Bronchial epithelial cell (primary cell): ENCODE measurements around the gene AMPH. TPM values are rescaled to one million over a fixed set of nuclear protein-coding genes. Genes with fewer than 3 reads are reported as not detected.

ENCODE experiments used
- DNase-seq: peaks from one replicate; pipeline ENCODE4 v3.0.0-alpha.2; 2010; ENCODE audit warnings: low read depth
- FAIRE-seq: peaks from 2 replicates; lab custom pipeline; 2011; peaks lifted over from hg19 to GRCh38; lab: Jason Lieb, UNC
- H3K27me3 ChIP-seq: 2 replicates; pipeline ENCODE4 v1.5.1; 2011; ENCODE audit warnings: low read length; ENCODE audit not compliant: control insufficient read depth, insufficient read depth
- H3K36me3 ChIP-seq: 2 replicates; pipeline ENCODE4 v1.5.1; 2011; ENCODE audit warnings: low read length; ENCODE audit not compliant: control insufficient read depth, insufficient read depth
- H3K4me3 ChIP-seq: 2 replicates; pipeline ENCODE4 v1.5.1; 2011; ENCODE audit warnings: mild to moderate bottlenecking, low read depth, low read length, control low read depth
- CTCF ChIP-seq: IDR thresholded peaks from 2 replicates; pipeline ENCODE4 v1.5.1; 2011; ENCODE audit warnings: mild to moderate bottlenecking, moderate library complexity, low read length, control low read depth, inconsistent platforms; ENCODE audit not compliant: insufficient read depth, severe bottlenecking
- total RNA-seq: library from RNA; depleted of rRNA; stranded (reverse); fragments of >200 nt; gene quantifications from 2 replicates; pipeline ENCODE4 v1.2.1, GENCODE V29; 2014

Gene AMPH
- total RNA-seq, 1 donor from 2014 or later = not detected

DNA sequence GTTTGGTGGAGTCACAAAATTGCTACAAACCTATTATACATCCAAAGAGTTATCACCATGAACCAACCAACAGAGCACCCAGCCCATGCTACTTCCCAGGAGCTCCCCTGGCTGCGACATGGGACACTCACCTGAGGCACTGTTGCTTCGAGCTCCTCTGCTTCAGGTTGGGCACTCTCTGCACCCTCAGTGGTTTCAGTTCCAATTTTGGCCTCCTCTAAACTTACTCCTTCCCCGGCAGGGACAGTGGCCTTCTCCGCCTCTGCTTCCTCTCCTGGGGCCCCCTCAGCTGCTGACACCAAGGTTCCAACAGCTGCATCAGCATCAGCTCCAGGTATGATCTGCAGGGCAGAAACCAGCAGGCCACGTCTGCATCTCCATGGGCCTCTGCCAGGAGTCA, 237.3 kb downstream of the AMPH start:
- Histone ChIP-seq H3K27me3 (no peaks in the 10 kb centered on the region), H3K36me3 (no peaks in the 10 kb centered on the region), H3K4me3 (no peak overlapping the region)
- no peak for TF ChIP-seq CTCF
- FAIRE-seq = no peak
- DNase-seq = no peak

GRCh38 chr7:38391751-38392150, 239.4 kb downstream of the AMPH start:
- no peak for DNase-seq
- FAIRE-seq = no peak
- Histone ChIP-seq H3K4me3 (no peak overlapping the region), H3K36me3 (no peaks in the 10 kb centered on the region), H3K27me3 (no peaks in the 10 kb centered on the region)
- TF ChIP-seq CTCF = no peak

- FAIRE-seq = no peak
These were observed 245.5 kb downstream of the AMPH start for GRCh38 chr7:38385682-38386081.

GRCh38 chr7:38383281-38383680, 247.9 kb downstream of the AMPH start:
- DNase-seq (no peak), FAIRE-seq (no peak)
- TF ChIP-seq CTCF = no peak
- Histone ChIP-seq H3K27me3 (peaks cover 2% of the 10 kb centered on the region), H3K36me3 (no peaks in the 10 kb centered on the region), H3K4me3 (no peak overlapping the region)

More at GRCh38 chr7:38385682-38386081, 245.5 kb downstream of the AMPH start:
- Histone ChIP-seq H3K36me3 (no peaks in the 10 kb centered on the region), H3K4me3 (no peak overlapping the region), H3K27me3 (peaks cover 2% of the 10 kb centered on the region)
- TF ChIP-seq CTCF = no peak
- DNase-seq = no peak

- Histone ChIP-seq H3K27me3 (peaks cover 2% of the 10 kb centered on the region), H3K36me3 (no peaks in the 10 kb centered on the region), H3K4me3 (no peak overlapping the region)
- no peak for TF ChIP-seq CTCF
- no peak for FAIRE-seq
- peak; percentile 17 for DNase-seq
These were observed 248.5 kb downstream of the AMPH start for GRCh38 chr7:38382684-38383083.

- TF ChIP-seq CTCF = no peak
- no peak for DNase-seq
- FAIRE-seq = no peak
- no peaks in the 10 kb centered on the region for H3K36me3 ChIP-seq
- no peaks in the 10 kb centered on the region for H3K27me3 ChIP-seq
- no peak overlapping the region for H3K4me3 ChIP-seq
These were observed 255.7 kb downstream of the AMPH start for GRCh38 chr7:38375453-38375852.
